Activated CD8-positive, alpha-beta T cell treated with anti-CD3 and anti-CD28 coated beads for 36 hours (primary cell): Measurements from ENCODE around the gene ZNF358. TPM values are rescaled to one million over a fixed set of nuclear protein-coding genes. Genes with fewer than 3 reads are reported as not detected.

Experiments
- ATAC-seq: fragments of 200-7000 bp; cut with Tn5 transposase; one replicate; pipeline ENCODE4 v1.10.0; 2021; ENCODE audit warnings: mild to moderate bottlenecking, moderate library complexity
- CTCF ChIA-PET: fragments of 350-600 bp; sonication (Branson Sonifier 250); formaldehyde crosslinking; loops from one replicate; lab custom pipeline; 2021; ENCODE audit warnings: antibody characterized with exemption; lab: Charles Lee
- POLR2A ChIA-PET: fragments of 350-600 bp; sonication (Branson Sonifier 250); formaldehyde crosslinking; loops from one replicate; lab custom pipeline; 2021; ENCODE audit warnings: antibody characterized with exemption; lab: Charles Lee
- DNase-seq: peaks from one replicate; pipeline ENCODE4 v3.0.0-alpha.2; 2020
- H3K27ac Mint-ChIP-seq: one replicate; pipeline ENCODE4 v1.8.0; 2021; ENCODE audit warnings: mild to moderate bottlenecking, mixed read lengths
- H3K27me3 Mint-ChIP-seq: one replicate; pipeline ENCODE4 v1.8.0; 2021; ENCODE audit warnings: mixed read lengths
- H3K36me3 Mint-ChIP-seq: one replicate; pipeline ENCODE4 v1.8.0; 2021; ENCODE audit warnings: low read depth, mixed read lengths
- H3K4me1 Mint-ChIP-seq: one replicate; pipeline ENCODE4 v1.8.0; 2021; ENCODE audit warnings: low read depth, mixed read lengths
- H3K4me3 Mint-ChIP-seq: one replicate; pipeline ENCODE4 v1.8.0; 2021; ENCODE audit warnings: mild to moderate bottlenecking, moderate library complexity, mixed read lengths
- H3K9me3 Mint-ChIP-seq: one replicate; pipeline ENCODE4 v1.8.0; 2021; ENCODE audit warnings: mixed read lengths
- CTCF ChIP-seq: fragments of 200-600 bp; IDR thresholded peaks from one replicate; pipeline ENCODE4 v1.8.0; 2022; ENCODE audit warnings: antibody characterized with exemption, mild to moderate bottlenecking
- intact Hi-C: fragments of 100-400 bp; cut with micrococcal nuclease; formaldehyde crosslinking; loops from one replicate; pipeline ENCODE4 v1.10.0; 2022
- total RNA-seq, 2 experiments: library from RNA; stranded (reverse); gene quantifications; one replicate each; pipeline ENCODE4 v1.2.3, GENCODE V29; 2021

The ZNF358 gene
- total RNA-seq, 2 experiments from 2014 or later: 4.8 to 6.5 TPM

GRCh38 chr19:7516333-7516732 lies 430 bp downstream of the ZNF358 start:
- ChIA-PET POLR2A (interaction anchor here (0.6 to 1.0 kb wide), 3 partner anchors 11 to 19 kb away, joined by 3 read pairs; a partner anchor contains a TSS), CTCF (interaction anchor here (1.0 to 1.3 kb wide), 2 partner anchors 19 to 89 kb away, joined by 3 to 4 read pairs; a partner anchor contains a TSS)
- Mint-ChIP-seq H3K4me3 (peak overlapping the region; percentile 70), H3K4me1 (peaks cover 8% of the 10 kb centered on the region), H3K27ac (peak overlapping the region; percentile 63), H3K36me3 (no peaks in the 10 kb centered on the region), H3K9me3 (no peaks in the 10 kb centered on the region), H3K27me3 (peaks cover 9% of the 10 kb centered on the region)
- no peak for TF ChIP-seq CTCF
- DNase-seq (no peak), ATAC-seq (peak; percentile 17)
- intact Hi-C loops: no loop called here

- H3K36me3 Mint-ChIP-seq: no peaks in the 10 kb centered on the region
- no peaks in the 10 kb centered on the region for H3K9me3 Mint-ChIP-seq
- intact Hi-C loops: no loop called here
- H3K27ac Mint-ChIP-seq: peak overlapping the region; percentile 63
- H3K4me3 Mint-ChIP-seq: peak overlapping the region; percentile 70
- peaks cover 10% of the 10 kb centered on the region for H3K4me1 Mint-ChIP-seq
- ChIA-PET POLR2A (interaction anchor here (0.6 to 0.8 kb wide), 3 partner anchors 12 to 392 kb away, joined by 3 read pairs; no protein-coding TSS in a partner anchor), CTCF (interaction anchor here (1.0 kb wide), 1 partner anchor 90 kb away, joined by 3 read pairs; no protein-coding TSS in a partner anchor)
- peaks cover 9% of the 10 kb centered on the region for H3K27me3 Mint-ChIP-seq
- TF ChIP-seq CTCF: no peak
- ATAC-seq (no peak), DNase-seq (no peak)
Observed at GRCh38 chr19:7516878-7517277, 975 bp downstream of the ZNF358 start.

- no peak for TF ChIP-seq CTCF
- ChIA-PET CTCF (no interaction called here), POLR2A (interaction anchor here (1.2 to 1.8 kb wide), 2 partner anchors 12 to 15 kb away, joined by 3 to 7 read pairs; partner anchors contain the start of gene PNPLA6)
- Mint-ChIP-seq H3K27ac (no peak overlapping the region), H3K9me3 (no peaks in the 10 kb centered on the region), H3K4me3 (no peak overlapping the region), H3K4me1 (peaks cover 13% of the 10 kb centered on the region), H3K27me3 (peaks cover 6% of the 10 kb centered on the region), H3K36me3 (no peaks in the 10 kb centered on the region)
- ATAC-seq: no peak
- DNase-seq: no peak
- intact Hi-C loops: no loop called here
Observed at GRCh38 chr19:7519361-7520130, 3.6 kb downstream of the ZNF358 start.

- no peak for DNase-seq
- ATAC-seq: no peak
- no peak overlapping the region for H3K4me3 Mint-ChIP-seq
- peaks cover 13% of the 10 kb centered on the region for H3K4me1 Mint-ChIP-seq
- CTCF ChIA-PET: interaction anchor here (3.5 kb wide), 1 partner anchor 48 kb away, joined by 16 read pairs; no protein-coding TSS in a partner anchor
- no peak for TF ChIP-seq CTCF
- H3K27me3 Mint-ChIP-seq: peaks cover 3% of the 10 kb centered on the region
- no peaks in the 10 kb centered on the region for H3K36me3 Mint-ChIP-seq
- POLR2A ChIA-PET: interaction anchor here (1.2 to 1.8 kb wide), 2 partner anchors 13 to 15 kb away, joined by 3 to 7 read pairs; partner anchors contain the start of gene PNPLA6
- H3K9me3 Mint-ChIP-seq: no peaks in the 10 kb centered on the region
- intact Hi-C loops: no loop called here
- no peak overlapping the region for H3K27ac Mint-ChIP-seq
Observed at GRCh38 chr19:7520131-7521051, 4.5 kb downstream of the ZNF358 start.
